ENCODE results near the gene PXDC1. TPM values are rescaled to one million over a fixed set of nuclear protein-coding genes. Genes with fewer than 3 reads are reported as not detected.
"Not testable (repeated sequence)": the region's sequence is repeated elsewhere in the genome, so short reads cannot be mapped to it uniquely, and the experiment has no call there.

The PXDC1 gene
- total and polyA plus RNA-seq, 11 donors, result 13.7 to 89.9 (median 29.1) TPM

DNA sequence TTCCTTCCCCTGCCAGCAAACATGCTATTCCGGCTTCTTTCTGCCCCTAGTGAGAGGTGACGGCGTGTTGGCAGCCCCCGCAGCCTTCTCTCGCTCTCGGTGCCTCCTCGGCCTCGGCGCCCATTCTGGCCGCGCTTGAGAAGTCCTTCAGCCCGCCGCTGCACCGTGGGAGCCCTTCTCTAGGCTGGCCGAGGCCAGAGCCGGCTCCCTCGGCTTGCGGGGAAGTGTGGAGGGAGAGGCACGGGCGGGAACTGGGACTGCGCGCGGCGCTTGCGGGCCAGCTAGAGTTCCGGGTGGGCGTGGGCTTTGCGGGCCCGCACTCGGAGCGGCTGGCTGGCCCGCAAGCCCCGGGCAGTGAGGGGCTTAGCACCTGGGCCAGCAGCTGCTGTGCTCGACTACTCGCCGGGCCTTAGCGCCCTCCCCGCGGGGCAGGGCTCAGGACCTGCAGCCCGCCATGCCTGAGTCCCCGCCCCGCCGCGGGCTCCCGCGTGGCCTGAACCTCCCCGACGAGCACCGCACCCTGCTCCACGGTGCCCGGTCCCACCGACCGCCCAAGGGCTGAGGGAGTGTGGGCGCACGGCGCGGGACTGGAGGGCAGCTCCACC, 20.0 kb upstream of the PXDC1 start:
- ATAC-seq (peak in 1 of 4 donors; percentile 41), DNase-seq (no peak)
- intact Hi-C loops (cut with DNase I), result no loop called here
- no peaks in the 10 kb centered on the region for H3K36me3 ChIP-seq
- no peaks in the 10 kb centered on the region for H3K27me3 ChIP-seq
- peak overlapping the region in 1 of 12 donors; percentile 4 for H3K4me3 ChIP-seq
- no peak for TF ChIP-seq POLR2A (IDR thresholded peaks at IDR 0.05)
- TF ChIP-seq, protein P1, sequence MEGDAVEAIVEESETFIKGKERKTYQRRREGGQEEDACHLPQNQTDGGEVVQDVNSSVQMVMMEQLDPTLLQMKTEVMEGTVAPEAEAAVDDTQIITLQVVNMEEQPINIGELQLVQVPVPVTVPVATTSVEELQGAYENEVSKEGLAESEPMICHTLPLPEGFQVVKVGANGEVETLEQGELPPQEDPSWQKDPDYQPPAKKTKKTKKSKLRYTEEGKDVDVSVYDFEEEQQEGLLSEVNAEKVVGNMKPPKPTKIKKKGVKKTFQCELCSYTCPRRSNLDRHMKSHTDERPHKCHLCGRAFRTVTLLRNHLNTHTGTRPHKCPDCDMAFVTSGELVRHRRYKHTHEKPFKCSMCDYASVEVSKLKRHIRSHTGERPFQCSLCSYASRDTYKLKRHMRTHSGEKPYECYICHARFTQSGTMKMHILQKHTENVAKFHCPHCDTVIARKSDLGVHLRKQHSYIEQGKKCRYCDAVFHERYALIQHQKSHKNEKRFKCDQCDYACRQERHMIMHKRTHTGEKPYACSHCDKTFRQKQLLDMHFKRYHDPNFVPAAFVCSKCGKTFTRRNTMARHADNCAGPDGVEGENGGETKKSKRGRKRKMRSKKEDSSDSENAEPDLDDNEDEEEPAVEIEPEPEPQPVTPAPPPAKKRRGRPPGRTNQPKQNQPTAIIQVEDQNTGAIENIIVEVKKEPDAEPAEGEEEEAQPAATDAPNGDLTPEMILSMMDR (IDR thresholded peaks at IDR 0.05), result no peak
- H3K9me3 ChIP-seq, result no peaks in the 10 kb centered on the region
- 90 to 98% (median 91%) methylated on average over 42 to 57 of the region's 57 CpGs for WGBS, 4 donors
- H3K27ac ChIP-seq, result no peak overlapping the region
- peaks cover 0 to 11% (median 3%) of the 10 kb centered on the region in 12 donors for H3K4me1 ChIP-seq

DNA sequence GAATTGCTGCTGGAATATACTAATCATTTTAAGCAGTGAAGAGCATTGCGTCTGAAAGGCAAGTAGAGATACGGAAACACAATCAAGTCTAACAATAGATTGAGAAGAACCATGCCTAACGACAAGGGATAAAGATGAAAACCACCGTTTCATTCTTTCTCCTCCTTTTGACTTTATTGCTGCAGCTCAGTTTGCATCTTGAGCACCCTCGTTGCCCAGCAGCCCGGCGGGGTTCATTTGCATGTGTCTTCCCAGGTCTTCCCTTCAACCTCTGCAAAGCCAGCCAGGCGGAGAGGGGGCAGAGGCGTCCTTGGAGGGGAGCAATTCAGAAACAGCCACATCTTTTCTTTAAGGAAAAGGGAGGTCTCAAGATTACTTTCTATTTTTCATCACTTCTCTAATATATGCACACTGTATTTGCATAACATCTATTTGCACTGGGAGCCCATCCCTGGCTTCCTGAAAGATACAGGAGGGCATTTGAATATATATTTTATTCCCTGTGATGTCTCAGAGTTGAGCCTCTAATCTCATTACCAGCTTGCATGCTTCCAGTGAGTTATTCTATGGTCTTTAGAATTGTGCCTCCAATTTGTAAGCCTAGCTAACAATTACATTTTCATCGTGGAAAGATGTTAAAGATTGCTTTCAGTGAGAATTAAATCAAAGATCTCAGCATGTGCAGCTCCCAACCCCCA, 18.7 kb upstream of the PXDC1 start:
- intact Hi-C loops (cut with DNase I), result no loop called here

DNA sequence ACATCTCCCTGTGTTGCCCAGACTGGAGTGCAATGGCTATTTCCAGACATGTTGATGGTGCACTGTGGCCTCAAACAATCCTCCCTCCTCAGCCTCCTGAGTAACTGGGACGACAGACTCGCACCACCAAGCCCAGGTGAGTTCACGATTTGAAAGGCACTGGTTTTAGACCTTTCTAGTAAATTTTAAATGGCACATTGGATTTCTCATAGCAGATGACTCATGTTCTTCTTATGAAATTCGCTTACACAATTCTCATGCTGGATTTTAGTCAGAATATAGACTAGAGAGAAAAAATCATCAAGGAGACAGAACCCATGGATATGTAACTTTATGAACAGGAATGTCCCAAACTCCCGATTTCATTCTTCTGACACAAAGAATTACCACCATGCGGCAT, 18.1 kb upstream of the PXDC1 start:
- 92 to 96% (median 93%) methylated on average over 6 of the region's 6 CpGs for WGBS, 4 donors
- TF ChIP-seq, protein P1 (IDR thresholded peaks at IDR 0.05), result no peak
- TF ChIP-seq POLR2A (IDR thresholded peaks at IDR 0.05), result no peak
- no peak for ATAC-seq

More for the DNA sequence above, 18.7 kb upstream of the PXDC1 start:
- TF ChIP-seq, protein P1 (IDR thresholded peaks at IDR 0.05), result no peak
- no peak for TF ChIP-seq POLR2A (IDR thresholded peaks at IDR 0.05)
- Histone ChIP-seq H3K9me3 (no peaks in the 10 kb centered on the region), H3K4me3 (no peak overlapping the region), H3K4me1 (peaks cover 0 to 13% (median 3%) of the 10 kb centered on the region in 12 donors), H3K36me3 (no peaks in the 10 kb centered on the region), H3K27ac (no peak overlapping the region), H3K27me3 (no peaks in the 10 kb centered on the region)
- WGBS, 4 donors, result 66 to 70% (median 68%) methylated on average over 10 of the region's 10 CpGs
- ATAC-seq, result no peak
- DNase-seq, result no peak

DNA sequence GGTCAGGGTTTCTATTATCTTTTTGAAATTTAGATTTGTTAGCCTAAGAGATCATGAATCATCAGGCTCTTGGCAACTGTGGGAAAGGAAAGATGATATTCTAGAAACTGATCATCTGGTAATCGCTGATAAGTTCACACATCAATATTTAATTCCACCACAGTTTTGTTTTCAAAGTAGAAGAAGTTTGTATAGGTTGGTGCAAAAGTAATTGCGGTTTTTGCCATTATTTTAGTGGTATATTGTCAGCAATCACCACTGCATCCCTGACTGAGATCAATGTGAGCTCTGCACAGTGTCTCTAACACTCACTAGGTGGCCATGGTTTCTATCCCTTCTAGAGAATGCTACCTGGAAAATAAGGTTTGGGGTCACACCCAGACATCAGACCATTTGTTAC, 17.0 kb upstream of the PXDC1 start:
- TF ChIP-seq, protein P1 (IDR thresholded peaks at IDR 0.05), result no peak
- no peak for TF ChIP-seq POLR2A (IDR thresholded peaks at IDR 0.05)
- DNase-seq (no peak), ATAC-seq (no peak)
- intact Hi-C loops (cut with DNase I), result loop anchor here in 1 of 10 donors (5.0 kb wide), 1 partner anchor 44 kb away; no protein-coding TSS in a partner anchor
- Histone ChIP-seq H3K27me3 (no peaks in the 10 kb centered on the region), H3K27ac (no peak overlapping the region), H3K4me3 (no peak overlapping the region), H3K36me3 (no peaks in the 10 kb centered on the region), H3K4me1 (peaks cover 0 to 7% (median 1%) of the 10 kb centered on the region in 12 donors), H3K9me3 (no peaks in the 10 kb centered on the region)
- WGBS, 4 donors, result 57 to 89% (median 84%) methylated on average over 2 of the region's 2 CpGs

More for the DNA sequence above, 18.1 kb upstream of the PXDC1 start:
- H3K4me1 ChIP-seq, result peaks cover 0 to 13% (median 3%) of the 10 kb centered on the region in 12 donors
- no peaks in the 10 kb centered on the region for H3K9me3 ChIP-seq
- intact Hi-C loops (cut with DNase I), result loop anchor here in 1 of 10 donors (5.0 kb wide), 1 partner anchor 43 kb away; no protein-coding TSS in a partner anchor
- H3K27me3 ChIP-seq, result no peaks in the 10 kb centered on the region
- H3K27ac ChIP-seq, result no peak overlapping the region
- no peak overlapping the region for H3K4me3 ChIP-seq
- no peak for DNase-seq
- no peaks in the 10 kb centered on the region for H3K36me3 ChIP-seq

DNA sequence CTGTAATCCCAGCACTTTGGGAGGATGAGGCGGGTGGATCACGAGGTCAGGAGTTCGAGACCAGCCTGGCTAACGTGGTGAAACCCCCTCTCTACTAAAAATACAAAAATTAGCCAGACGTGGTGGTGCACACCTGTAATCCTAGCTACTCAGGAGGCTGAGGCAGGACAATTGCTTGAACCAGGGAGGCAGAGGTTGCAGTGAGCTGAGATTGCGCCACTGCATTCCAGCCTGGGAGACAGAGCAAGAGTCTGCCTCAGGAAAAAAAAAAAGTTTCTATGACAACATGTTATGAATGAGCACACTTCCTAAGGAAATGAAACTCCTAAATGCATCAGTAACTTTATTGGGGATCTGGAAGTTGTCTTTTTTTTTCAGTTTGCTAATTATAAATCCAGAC, 16.0 kb upstream of the PXDC1 start:
- intact Hi-C loops (cut with DNase I), result loop anchor here in 1 of 10 donors (5.0 kb wide), 1 partner anchor 45 kb away; no protein-coding TSS in a partner anchor
- not testable (repeated sequence) for H3K4me1 ChIP-seq
- ATAC-seq, result peak in 1 of 4 donors; percentile 82

More for the DNA sequence above, 16.0 kb upstream of the PXDC1 start:
- not testable (repeated sequence) for H3K27me3 ChIP-seq, H3K36me3 ChIP-seq, DNase-seq, H3K4me3 ChIP-seq, H3K27ac ChIP-seq, H3K9me3 ChIP-seq
- 81 to 88% (median 83%) methylated on average over 6 of the region's 6 CpGs for whole genome bisulfite sequencing, 4 donors
